HFF-Myc (cell line): ENCODE data around the gene FAM13C.

Experiments
- DNase-seq: peaks from one replicate; pipeline ENCODE4 v3.0.0-alpha.2; 2011; ENCODE audit warnings: low read depth; ENCODE audit errors: extremely low read depth
- H3K4me3 ChIP-seq: replicated peaks from 2 replicates; pipeline ENCODE4 v1.5.1; 2011; ENCODE audit warnings: low read depth, mild to moderate bottlenecking, control low read depth, low read length
- TF ChIP-seq, protein P1 (sequence below): IDR thresholded peaks from 2 replicates; pipeline ENCODE4 v1.5.1; 2012; ENCODE audit warnings: mild to moderate bottlenecking, low read depth, low read length, control low read depth; ENCODE audit errors: missing control alignments

FAM13C gene

DNA sequence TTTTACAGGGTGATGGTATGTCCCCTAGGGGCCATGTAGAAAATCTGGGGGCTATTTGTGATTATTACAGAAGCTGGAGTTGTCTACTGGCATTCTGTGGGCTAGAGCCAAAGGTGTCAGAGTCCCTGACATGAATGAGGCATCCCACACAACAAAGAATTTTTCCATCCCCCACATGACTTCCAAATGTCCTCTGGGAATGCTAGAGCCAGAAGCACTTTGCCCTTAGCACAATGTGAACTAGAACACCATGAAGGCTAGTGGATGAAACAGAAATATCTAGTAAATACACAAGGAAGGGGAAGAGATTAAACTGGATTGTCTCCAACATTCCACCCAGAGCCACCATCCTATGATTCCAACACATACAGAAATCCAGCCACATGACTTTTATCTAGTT lies 46.9 kb downstream of the FAM13C start:
- H3K4me3 ChIP-seq: no peak overlapping the region
- DNase-seq: no peak
- TF ChIP-seq, protein P1, sequence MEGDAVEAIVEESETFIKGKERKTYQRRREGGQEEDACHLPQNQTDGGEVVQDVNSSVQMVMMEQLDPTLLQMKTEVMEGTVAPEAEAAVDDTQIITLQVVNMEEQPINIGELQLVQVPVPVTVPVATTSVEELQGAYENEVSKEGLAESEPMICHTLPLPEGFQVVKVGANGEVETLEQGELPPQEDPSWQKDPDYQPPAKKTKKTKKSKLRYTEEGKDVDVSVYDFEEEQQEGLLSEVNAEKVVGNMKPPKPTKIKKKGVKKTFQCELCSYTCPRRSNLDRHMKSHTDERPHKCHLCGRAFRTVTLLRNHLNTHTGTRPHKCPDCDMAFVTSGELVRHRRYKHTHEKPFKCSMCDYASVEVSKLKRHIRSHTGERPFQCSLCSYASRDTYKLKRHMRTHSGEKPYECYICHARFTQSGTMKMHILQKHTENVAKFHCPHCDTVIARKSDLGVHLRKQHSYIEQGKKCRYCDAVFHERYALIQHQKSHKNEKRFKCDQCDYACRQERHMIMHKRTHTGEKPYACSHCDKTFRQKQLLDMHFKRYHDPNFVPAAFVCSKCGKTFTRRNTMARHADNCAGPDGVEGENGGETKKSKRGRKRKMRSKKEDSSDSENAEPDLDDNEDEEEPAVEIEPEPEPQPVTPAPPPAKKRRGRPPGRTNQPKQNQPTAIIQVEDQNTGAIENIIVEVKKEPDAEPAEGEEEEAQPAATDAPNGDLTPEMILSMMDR: no peak

DNA sequence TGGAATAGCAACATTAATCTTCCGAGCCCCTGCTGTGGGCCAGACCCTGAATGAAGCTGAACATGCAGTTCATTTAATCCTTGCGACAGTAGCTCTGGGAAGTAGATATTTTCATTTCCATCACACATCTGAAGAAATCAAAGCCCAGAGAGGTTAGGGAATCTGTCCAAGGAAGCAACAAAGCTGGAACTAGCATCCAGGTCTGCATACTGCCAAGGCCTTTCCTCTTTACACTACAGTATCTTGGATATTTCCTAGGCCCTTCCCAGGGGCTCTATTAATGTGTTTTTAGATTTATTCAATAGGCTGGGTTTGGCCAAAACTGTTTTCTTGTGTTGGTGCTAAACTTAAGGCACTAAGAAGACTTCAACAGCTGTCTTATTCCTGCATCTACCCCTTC lies 48.1 kb downstream of the FAM13C start:
- TF ChIP-seq, protein P1: no peak
- DNase-seq: no peak
- no peak overlapping the region for H3K4me3 ChIP-seq

DNA sequence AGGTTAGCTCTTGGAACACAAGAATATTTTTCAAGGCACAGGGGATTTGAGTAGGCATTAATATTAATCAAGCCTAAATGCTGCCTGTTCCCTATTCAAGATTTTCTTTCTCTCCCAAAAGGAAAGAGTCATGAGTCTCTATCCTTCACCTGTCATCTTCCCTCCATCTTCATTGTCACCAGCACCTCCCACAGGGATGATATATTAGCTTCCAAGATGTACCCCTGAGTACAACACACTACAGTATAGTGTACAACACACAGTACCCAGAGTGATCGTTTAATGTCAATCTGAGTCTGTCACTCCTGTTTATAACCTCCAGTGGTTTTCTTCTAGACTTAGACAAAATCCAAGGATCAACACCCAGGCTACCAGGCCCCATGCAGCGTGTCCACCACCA lies 50.1 kb downstream of the FAM13C start:
- H3K4me3 ChIP-seq: no peak overlapping the region
- no peak for DNase-seq
- TF ChIP-seq, protein P1: no peak

DNA sequence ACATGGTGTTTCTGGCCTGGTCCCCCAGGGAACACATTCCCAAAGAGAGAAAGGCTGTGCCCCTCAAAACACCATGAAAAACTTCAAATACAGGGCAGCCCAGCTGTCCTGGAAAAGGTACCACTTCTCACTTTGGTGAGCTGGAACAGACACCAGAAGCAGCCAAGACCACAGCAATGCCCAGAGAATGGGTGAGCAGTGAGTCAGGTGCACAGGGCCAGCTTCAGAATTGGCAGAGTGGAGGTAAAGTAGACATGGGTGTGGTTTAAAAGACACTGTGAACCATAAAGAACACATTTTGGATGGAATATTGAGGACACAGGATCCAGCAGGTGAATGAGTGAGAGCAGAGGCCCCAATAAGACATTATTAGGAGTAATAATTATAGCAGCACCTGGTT lies 51.3 kb downstream of the FAM13C start:
- no peak for DNase-seq
- TF ChIP-seq, protein P1: no peak
- no peak overlapping the region for H3K4me3 ChIP-seq

DNA sequence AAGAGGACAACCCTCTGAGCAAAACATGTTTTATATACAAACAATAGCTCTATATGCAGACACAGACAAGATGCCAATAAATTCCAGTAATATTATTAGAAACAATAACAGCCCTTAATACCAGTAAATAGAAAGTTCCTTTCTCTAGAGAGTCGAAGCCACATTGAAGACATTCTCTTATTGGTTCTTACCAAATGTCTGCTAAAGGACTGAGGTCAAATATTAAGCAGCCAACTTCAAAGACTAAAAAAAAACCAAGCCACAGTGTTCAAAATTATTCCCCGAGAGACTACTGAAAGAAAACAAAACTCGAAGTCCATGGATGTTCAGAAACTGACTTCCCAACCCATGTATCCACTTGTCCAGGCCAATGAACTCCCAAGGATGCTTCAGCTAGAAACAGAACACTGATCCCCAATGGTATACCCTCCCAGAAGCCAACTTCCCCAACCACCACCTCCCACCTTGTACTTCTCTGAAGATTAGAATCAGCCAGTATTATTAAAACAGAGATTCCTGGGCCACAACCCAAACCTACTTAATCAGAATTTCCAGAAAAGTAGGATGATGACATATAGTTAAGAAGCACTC lies 51.9 kb downstream of the FAM13C start:
- TF ChIP-seq, protein P1: no peak
- no peak for DNase-seq

DNA sequence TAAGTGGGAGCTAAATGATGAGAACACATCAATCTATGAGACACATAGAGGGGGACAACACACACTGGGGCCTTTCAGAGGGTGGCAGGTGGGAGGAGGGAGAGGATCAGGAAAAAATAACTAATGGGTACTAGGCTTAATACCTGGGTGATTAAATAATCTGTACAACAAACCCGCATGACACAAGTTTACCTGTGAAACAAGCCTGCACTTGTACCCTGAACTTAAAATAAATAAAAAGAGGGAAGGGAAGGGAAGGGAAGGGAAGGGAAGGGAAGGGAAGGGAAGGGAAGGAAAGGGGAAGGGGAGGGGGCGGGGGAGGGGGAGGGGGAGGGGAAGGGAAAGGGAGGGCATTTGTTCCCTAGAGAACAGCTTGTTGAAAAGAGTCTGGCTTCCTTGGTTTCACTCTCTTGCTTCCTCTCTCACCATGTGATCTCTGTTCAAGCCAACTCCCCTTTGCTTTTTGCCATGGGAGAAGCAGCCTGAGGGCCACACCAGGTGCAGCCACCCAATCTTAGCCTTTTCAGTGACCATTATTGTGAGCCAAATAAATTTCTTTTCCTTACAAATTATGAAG lies 57.7 kb downstream of the FAM13C start:
- no peak overlapping the region for H3K4me3 ChIP-seq
- TF ChIP-seq, protein P1: no peak
- no peak for DNase-seq

More for the DNA sequence above, 51.9 kb downstream of the FAM13C start:
- H3K4me3 ChIP-seq: no peak overlapping the region

DNA sequence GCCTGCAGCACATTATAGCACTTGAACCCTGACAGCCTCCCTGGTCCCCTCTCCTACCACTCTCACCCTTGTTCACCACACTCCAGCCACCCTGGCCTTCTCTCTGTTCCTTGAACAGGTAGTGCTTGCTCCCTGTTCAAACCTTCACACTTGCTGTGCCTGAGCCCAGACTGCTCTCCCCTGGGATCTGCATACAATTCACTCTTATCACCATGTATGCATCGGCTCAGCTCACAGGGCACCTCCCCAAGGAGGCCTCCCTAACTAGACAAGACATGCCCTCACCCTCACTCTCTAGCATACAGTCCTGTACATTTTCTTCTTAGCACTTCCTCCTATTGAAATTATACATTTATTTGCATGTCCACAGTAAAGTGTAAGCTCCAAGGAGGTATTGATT lies 59.3 kb downstream of the FAM13C start:
- TF ChIP-seq, protein P1: no peak
- H3K4me3 ChIP-seq: no peak overlapping the region
- no peak for DNase-seq
